Upper lobe of left lung (tissue), 6 donors: ENCODE measurements around the gene EXD3. TPM values are rescaled to one million over a fixed set of nuclear protein-coding genes. Genes with fewer than 3 reads are reported as not detected.

Experiments used
- ATAC-seq, 2 donors: fragments of 200-7000 bp; cut with Tn5 transposase; one replicate each; pipeline ENCODE4 v1.9.1; 2022; ENCODE audit warnings: mild to moderate bottlenecking in 2 of 2, moderate library complexity in 2 of 2; ENCODE audit not compliant: low FRiP score in 2 of 2
- DNase-seq, 2 donors: peaks; one replicate each; pipeline ENCODE4 v3.0.0-alpha.2; 2019 to 2020
- H3K27ac ChIP-seq, 4 donors: fragments of 200-600 bp; sonication (generic); one replicate each; pipeline ENCODE4 v1.5.1; 2016 to 2019
- H3K27me3 ChIP-seq, 4 donors: fragments of 200-600 bp; sonication (generic); one replicate each; pipeline ENCODE4 v1.5.1; 2017 to 2019
- H3K36me3 ChIP-seq, 4 donors: fragments of 200-600 bp; sonication (generic); one replicate each; pipeline ENCODE4 v1.5.1; 2016 to 2019
- H3K4me1 ChIP-seq, 4 donors: fragments of 200-600 bp; sonication (generic); one replicate each; pipeline ENCODE4 v1.5.1; 2018 to 2019
- H3K4me3 ChIP-seq, 4 donors: fragments of 200-600 bp; sonication (generic); one replicate each; pipeline ENCODE4 v1.5.1; 2017 to 2019; ENCODE audit warnings: mild to moderate bottlenecking in 2 of 4, moderate library complexity in 1 of 4
- H3K9me3 ChIP-seq, 4 donors: fragments of 200-600 bp; sonication (generic); one replicate each; pipeline ENCODE4 v1.5.1; 2018 to 2019
- CTCF ChIP-seq, 6 experiments: fragments of 450-650 bp in 4 of 6; fragments of 200-600 bp in 2 of 6; sonication (generic) in 2 of 6; IDR thresholded peaks; one replicate each; pipeline ENCODE4 v1.5.1; 2016 to 2019; ENCODE audit warnings: antibody characterized with exemption in 6 of 6
- EP300 ChIP-seq, 4 donors: sonication (generic); formaldehyde crosslinking; IDR thresholded peaks; one replicate each; pipeline ENCODE4 v1.5.1; 2017; ENCODE audit warnings: antibody characterized with exemption in 4 of 4, control low read depth in 2 of 4
- POLR2A ChIP-seq, 4 donors: fragments of 450-650 bp; IDR thresholded peaks; one replicate each; pipeline ENCODE4 v1.5.1; 2016 to 2017; ENCODE audit warnings: antibody characterized with exemption in 4 of 4, mild to moderate bottlenecking in 2 of 4
- POLR2AphosphoS5 ChIP-seq, 2 donors: sonication (generic); formaldehyde crosslinking; IDR thresholded peaks; one replicate each; pipeline ENCODE4 v1.5.1; 2017; ENCODE audit warnings: antibody characterized with exemption in 2 of 2
- WGBS, 2 donors: methylation state at CpG; one replicate each; pipeline ENCODE4 v1.1.5; 2017 to 2018; 5-methylcytosine and 5-hydroxymethylcytosine counted together
- total RNA-seq, 6 donors: library from RNA; depleted of rRNA in 4 of 6; stranded (reverse); fragments of >200 nt in 4 of 6; gene quantifications; one replicate each; pipeline versions ENCODE4 v1.1.0 to v1.2.1, GENCODE V29; 2016 to 2021
- donor health status: DM: no; HTN: no; CAD: no; lungs with moderate emphysema.
- donor health status: DM: no; HTN: yes; CAD: no; lungs with severe emphysema.

EXD3 gene
- total RNA-seq, 6 donors from 2014 or later, result 12.3 to 118 (median 24.8) TPM

GRCh38 chr9:137368431-137369035 lies 54.4 kb downstream of the EXD3 start:
- peaks cover 0 to 27% (median 10%) of the 10 kb centered on the region in 4 donors for H3K36me3 ChIP-seq
- peak in 1 of 2 donors; percentile 79 for DNase-seq
- no peak for ATAC-seq

GRCh38 chr9:137367506-137368430 lies 55.2 kb downstream of the EXD3 start:
- peaks cover 0 to 20% (median 6%) of the 10 kb centered on the region in 4 donors for H3K36me3 ChIP-seq
- ATAC-seq, result no peak
- no peak for TF ChIP-seq POLR2A (IDR thresholded peaks at IDR 0.05)
- TF ChIP-seq POLR2AphosphoS5 (IDR thresholded peaks at IDR 0.05), result no peak
- no peak for TF ChIP-seq EP300 (IDR thresholded peaks at IDR 0.05)
- TF ChIP-seq CTCF (IDR thresholded peaks at IDR 0.05), result no peak
- no peak overlapping the region for H3K27ac ChIP-seq
- H3K4me1 ChIP-seq, result no peaks in the 10 kb centered on the region
- no peaks in the 10 kb centered on the region for H3K9me3 ChIP-seq
- whole genome bisulfite sequencing, 2 donors, result 79 to 91% methylated on average over 8 to 32 of the region's 38 CpGs
- H3K27me3 ChIP-seq, result no peaks in the 10 kb centered on the region
- DNase-seq, result peak in 1 of 2 donors; percentile 76
- H3K4me3 ChIP-seq, result no peak overlapping the region

More at GRCh38 chr9:137368431-137369035, 54.4 kb downstream of the EXD3 start:
- Histone ChIP-seq H3K27ac (no peak overlapping the region), H3K27me3 (no peaks in the 10 kb centered on the region), H3K9me3 (no peaks in the 10 kb centered on the region), H3K4me3 (no peak overlapping the region), H3K4me1 (no peaks in the 10 kb centered on the region)
- WGBS, 2 donors, result 77% methylated on average over 43 of the region's 51 CpGs; no CpG with 5 or more reads in 1 of the 2 donors
- no peak for TF ChIP-seq EP300 (IDR thresholded peaks at IDR 0.05)
- TF ChIP-seq POLR2A (IDR thresholded peaks at IDR 0.05), result no peak
- TF ChIP-seq CTCF (IDR thresholded peaks at IDR 0.05), result no peak
- no peak for TF ChIP-seq POLR2AphosphoS5 (IDR thresholded peaks at IDR 0.05)

- peak in 1 of 2 donors; percentile 77 for DNase-seq
- Histone ChIP-seq H3K27me3 (no peaks in the 10 kb centered on the region), H3K4me1 (no peaks in the 10 kb centered on the region), H3K4me3 (no peak overlapping the region), H3K27ac (no peak overlapping the region), H3K9me3 (no peaks in the 10 kb centered on the region), H3K36me3 (peaks cover 0 to 12% (median 5%) of the 10 kb centered on the region in 4 donors)
- no peak for ATAC-seq
- WGBS, 2 donors, result 96 to 98% methylated on average over 16 to 19 of the region's 19 CpGs
- TF ChIP-seq POLR2AphosphoS5 (IDR thresholded peaks at IDR 0.05) (no peak), POLR2A (IDR thresholded peaks at IDR 0.05) (no peak), CTCF (IDR thresholded peaks at IDR 0.05) (no peak), EP300 (IDR thresholded peaks at IDR 0.05) (no peak)
These were observed 56.0 kb downstream of the EXD3 start for GRCh38 chr9:137366891-137367381.

GRCh38 chr9:137366445-137366810 lies 56.5 kb downstream of the EXD3 start:
- H3K4me1 ChIP-seq, result no peaks in the 10 kb centered on the region
- no peak overlapping the region for H3K27ac ChIP-seq
- H3K27me3 ChIP-seq, result no peaks in the 10 kb centered on the region
- H3K36me3 ChIP-seq, result peaks cover 0 to 9% (median 4%) of the 10 kb centered on the region in 4 donors
- 94 to 97% methylated on average over 5 to 11 of the region's 17 CpGs for WGBS, 2 donors
- ATAC-seq, result no peak
- DNase-seq, result peak in 1 of 2 donors; percentile 70
- H3K9me3 ChIP-seq, result no peaks in the 10 kb centered on the region
- no peak for TF ChIP-seq CTCF (IDR thresholded peaks at IDR 0.05)
- no peak for TF ChIP-seq POLR2A (IDR thresholded peaks at IDR 0.05)
- TF ChIP-seq POLR2AphosphoS5 (IDR thresholded peaks at IDR 0.05), result no peak
- no peak for TF ChIP-seq EP300 (IDR thresholded peaks at IDR 0.05)
- H3K4me3 ChIP-seq, result no peak overlapping the region
